Gastrocnemius medialis (tissue), 4 donors: ENCODE measurements around the gene ADSL. TPM values are rescaled to one million over a fixed set of nuclear protein-coding genes. Genes with fewer than 3 reads are reported as not detected.

ENCODE experiments used
- ATAC-seq, 2 donors: fragments of 150-250 bp; one replicate each; pipeline ENCODE4 v1.9.1; 2016
- DNase-seq, 2 donors: peaks; one replicate each; pipeline ENCODE4 v3.0.0-alpha.2; 2019
- H3K27ac ChIP-seq, 4 donors: fragments of 200-600 bp; sonication (generic); 1 replicate in 1 of 4; 2 replicates in 3 of 4; pipeline ENCODE4 v1.5.1; 2016 to 2018; ENCODE audit warnings: mild to moderate bottlenecking in 2 of 4, moderate library complexity in 1 of 4
- H3K27me3 ChIP-seq, 3 donors: fragments of 200-600 bp; sonication (generic) in 2 of 3; 1 replicate in 1 of 3; 2 replicates in 2 of 3; pipeline versions ENCODE4 v1.5.1 to v1.6.0; 2016 to 2019; ENCODE audit warnings: mild to moderate bottlenecking in 1 of 3, moderate library complexity in 1 of 3
- H3K36me3 ChIP-seq, 2 donors: fragments of 200-600 bp; sonication (generic) in 1 of 2; one replicate each; pipeline ENCODE4 v1.5.1; 2017 to 2018
- H3K4me1 ChIP-seq, 2 donors: fragments of 200-600 bp; sonication (generic) in 1 of 2; one replicate each; pipeline ENCODE4 v1.5.1; 2016 to 2017; ENCODE audit warnings: mild to moderate bottlenecking in 2 of 2
- H3K4me3 ChIP-seq, 4 donors: fragments of 200-600 bp; sonication (generic) in 3 of 4; 1 replicate in 1 of 4; 2 replicates in 3 of 4; pipeline ENCODE4 v1.5.1; 2016 to 2019; ENCODE audit warnings: mild to moderate bottlenecking in 2 of 4
- H3K9me3 ChIP-seq, 3 donors: fragments of 200-600 bp; sonication (generic) in 2 of 3; 1 replicate in 1 of 3; 2 replicates in 2 of 3; pipeline ENCODE4 v1.5.1; 2016 to 2019
- CTCF ChIP-seq, 5 experiments: fragments of 450-650 bp in 3 of 5; fragments of 200-600 bp in 2 of 5; sonication (generic) in 2 of 5; IDR thresholded peaks in 4 of 5; conservative IDR thresholded peaks in 1 of 5; 1 replicate in 4 of 5; 2 replicates in 1 of 5; pipeline ENCODE4 v1.5.1; 2016 to 2019; ENCODE audit warnings: antibody characterized with exemption in 5 of 5, mild to moderate bottlenecking in 3 of 5, moderate library complexity in 3 of 5
- POLR2A ChIP-seq, 2 donors: fragments of 450-650 bp; IDR thresholded peaks; one replicate each; pipeline ENCODE4 v1.6.1; 2017; ENCODE audit warnings: antibody characterized with exemption in 2 of 2, mild to moderate bottlenecking in 2 of 2, moderate library complexity in 2 of 2
- in situ Hi-C, 4 donors: fragments of 200-750 bp; cut with MboI; loops; one replicate each; pipeline versions ENCODE4 v1.15.0 to v1.8.0; 2017; ENCODE audit warnings: low sequenced_read_pairs in 4 of 4
- intact Hi-C: fragments of 100-400 bp; cut with DNase I; formaldehyde crosslinking; loops from one replicate; pipeline ENCODE4 v1.15.1; 2023; ENCODE audit warnings: low total_unique reads
- total RNA-seq, 4 donors: library from RNA; depleted of rRNA; stranded (reverse); fragments of >200 nt; gene quantifications; one replicate each; pipeline versions ENCODE4 v1.1.0 to v1.2.3, GENCODE V29; 2016

ADSL gene
- total RNA-seq, 4 donors from 2014 or later, result 249 to 283 (median 262) TPM

- Histone ChIP-seq H3K4me1 (peaks cover 5 to 6% of the 10 kb centered on the region in 2 donors), H3K4me3 (no peak overlapping the region), H3K27ac (no peak overlapping the region), H3K36me3 (peaks cover 0 to 41% of the 10 kb centered on the region in 2 donors), H3K27me3 (no peaks in the 10 kb centered on the region), H3K9me3 (no peaks in the 10 kb centered on the region)
- in situ Hi-C loops (loop anchor here in 3 of 4 donors (25.0 kb wide), 2 partner anchors 88 to 787 kb away; partner anchors contain the start of gene RPS19BP1 (in 2 of the 3)), intact Hi-C loops (no loop called here)
- DNase-seq (no peak), ATAC-seq (no peak)
- TF ChIP-seq POLR2A (IDR thresholded peaks at IDR 0.05), result no peak
- no peak for TF ChIP-seq CTCF (IDR thresholded peaks at IDR 0.05 in 4 of 5, conservative IDR thresholded peaks at IDR 0.05 in 1 of 5)
Measured at GRCh38 chr22:40324468-40325305, 21.6 kb upstream of the ADSL start.

GRCh38 chr22:40325315-40325714 is 21.0 kb upstream of the ADSL start:
- ATAC-seq, result no peak
- intact Hi-C loops, result no loop called here
- no peaks in the 10 kb centered on the region for H3K27me3 ChIP-seq
- H3K4me1 ChIP-seq, result peaks cover 5 to 6% of the 10 kb centered on the region in 2 donors
- no peak overlapping the region for H3K4me3 ChIP-seq
- H3K36me3 ChIP-seq, result peaks cover 0 to 38% of the 10 kb centered on the region in 2 donors
- no peaks in the 10 kb centered on the region for H3K9me3 ChIP-seq
- in situ Hi-C loops, result loop anchor here in 2 of 4 donors (25.0 kb wide), 1 partner anchor 788 kb away; the partner anchor contains the start of gene RPS19BP1 (in 2 of the 2)
- H3K27ac ChIP-seq, result no peak overlapping the region
- TF ChIP-seq CTCF (IDR thresholded peaks at IDR 0.05 in 4 of 5, conservative IDR thresholded peaks at IDR 0.05 in 1 of 5), result no peak
- no peak for TF ChIP-seq POLR2A (IDR thresholded peaks at IDR 0.05)
- DNase-seq, result no peak

GRCh38 chr22:40326905-40327735 is 19.2 kb upstream of the ADSL start:
- peaks cover 5 to 6% of the 10 kb centered on the region in 2 donors for H3K4me1 ChIP-seq
- H3K27ac ChIP-seq, result peak overlapping the region in 2 of 4 donors; percentile 0 to 13
- no peaks in the 10 kb centered on the region for H3K27me3 ChIP-seq
- in situ Hi-C loops (loop anchor here in 2 of 4 donors (25.0 kb wide), 1 partner anchor 790 kb away; the partner anchor contains the start of gene RPS19BP1 (in 2 of the 2)), intact Hi-C loops (no loop called here)
- H3K9me3 ChIP-seq, result no peaks in the 10 kb centered on the region
- TF ChIP-seq POLR2A (IDR thresholded peaks at IDR 0.05), result no peak
- no peak for TF ChIP-seq CTCF (IDR thresholded peaks at IDR 0.05 in 4 of 5, conservative IDR thresholded peaks at IDR 0.05 in 1 of 5)
- DNase-seq (no peak), ATAC-seq (no peak)
- peaks cover 0 to 21% of the 10 kb centered on the region in 2 donors for H3K36me3 ChIP-seq
- no peak overlapping the region for H3K4me3 ChIP-seq

- peaks cover 0 to 8% of the 10 kb centered on the region in 2 donors for H3K36me3 ChIP-seq
Measured at GRCh38 chr22:40328546-40329456, 17.5 kb upstream of the ADSL start.

More at GRCh38 chr22:40328546-40329456, 17.5 kb upstream of the ADSL start:
- Histone ChIP-seq H3K4me1 (peaks cover 5 to 6% of the 10 kb centered on the region in 2 donors), H3K27me3 (no peaks in the 10 kb centered on the region), H3K4me3 (no peak overlapping the region), H3K9me3 (no peaks in the 10 kb centered on the region), H3K27ac (no peak overlapping the region)
- DNase-seq (no peak), ATAC-seq (no peak)
- intact Hi-C loops (no loop called here), in situ Hi-C loops (loop anchor here in 2 of 4 donors (25.0 kb wide), 1 partner anchor 792 kb away; the partner anchor contains the start of gene RPS19BP1 (in 2 of the 2))
- TF ChIP-seq CTCF (IDR thresholded peaks at IDR 0.05 in 4 of 5, conservative IDR thresholded peaks at IDR 0.05 in 1 of 5), result no peak
- no peak for TF ChIP-seq POLR2A (IDR thresholded peaks at IDR 0.05)
